SK-N-SH treated with all-trans-retinoic acid at 6 μM for 48 hours (cell line): ENCODE data around the gene DNAJB8.

Source experiments
- ARNTL ChIP-seq: fragments of 450-650 bp; formaldehyde crosslinking; IDR thresholded peaks from 2 replicates; pipeline ENCODE4 v1.5.0; 2020; ENCODE audit warnings: low read depth, mild to moderate bottlenecking, moderate library complexity, borderline replicate concordance
- BACH2 ChIP-seq: fragments of 250-450 bp; sonication (Bioruptor Pico); IDR thresholded peaks from 2 replicates; pipeline ENCODE4 v1.9.0; 2021; ENCODE audit warnings: mild to moderate bottlenecking, borderline replicate concordance
- GLIS3 ChIP-seq: fragments of 250-450 bp; sonication (Bioruptor Pico); IDR thresholded peaks from 2 replicates; pipeline ENCODE4 v1.5.0; 2020; ENCODE audit warnings: mild to moderate bottlenecking, moderate library complexity
- ISL1 ChIP-seq: fragments of 250-450 bp; sonication (Bioruptor Pico); IDR thresholded peaks from 2 replicates; pipeline ENCODE4 v2.1.2; 2022; ENCODE audit warnings: mild to moderate bottlenecking, moderate library complexity
- PATZ1 ChIP-seq: fragments of 250-450 bp; sonication (Bioruptor Pico); IDR thresholded peaks from 2 replicates; pipeline ENCODE4 v1.8.0; 2020; ENCODE audit warnings: mild to moderate bottlenecking, moderate library complexity, borderline replicate concordance
- POU6F1 ChIP-seq: fragments of 250-450 bp; sonication (Bioruptor Pico); IDR thresholded peaks from 2 replicates; pipeline ENCODE4 v1.8.0; 2021; ENCODE audit warnings: low read depth, mild to moderate bottlenecking, moderate library complexity, borderline replicate concordance
- SNAI2 ChIP-seq: fragments of 250-450 bp; sonication (Bioruptor Pico); IDR thresholded peaks from 2 replicates; pipeline ENCODE4 v1.5.0; 2020; ENCODE audit warnings: mild to moderate bottlenecking, moderate library complexity
- ZFP3 ChIP-seq: fragments of 250-450 bp; sonication (Bioruptor Pico); IDR thresholded peaks from 2 replicates; pipeline ENCODE4 v1.5.0; 2020; ENCODE audit warnings: mild to moderate bottlenecking, moderate library complexity
- ZNF8 ChIP-seq: fragments of 450-650 bp; formaldehyde crosslinking; IDR thresholded peaks from 2 replicates; pipeline ENCODE4 v1.5.0; 2020; ENCODE audit warnings: mild to moderate bottlenecking, moderate library complexity

DNA sequence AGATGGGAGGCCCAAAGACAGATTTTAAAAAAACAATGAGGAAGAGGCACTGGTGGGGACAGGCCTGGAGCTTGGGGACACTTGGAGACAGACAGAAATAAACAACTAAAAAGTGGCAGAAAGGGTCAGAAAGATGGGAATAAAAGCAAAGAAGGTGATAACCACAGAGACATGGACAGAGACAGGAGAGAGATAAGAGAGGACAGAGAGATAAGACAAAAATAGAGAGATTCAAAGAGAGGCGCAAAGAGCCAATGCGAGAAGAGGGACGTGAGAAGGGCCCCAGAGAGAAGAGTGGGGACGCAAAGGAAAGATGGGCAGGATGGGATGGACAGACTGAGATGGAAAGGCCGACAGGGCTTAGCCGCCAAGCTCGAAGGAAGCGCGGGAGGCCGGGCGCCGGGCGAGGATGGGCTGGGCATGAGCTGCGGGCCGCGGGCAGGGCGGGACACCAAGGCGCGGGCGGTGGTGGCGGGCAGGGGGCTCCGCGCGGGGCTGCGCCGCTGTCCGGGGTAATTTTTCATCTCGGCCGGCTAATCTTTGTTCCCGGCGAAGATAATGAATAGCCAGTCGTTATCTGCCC, 29.4 kb upstream of the DNAJB8 start:
- TF ChIP-seq PATZ1 (CRISPR knock-in tag) (no peak), POU6F1 (no peak), ARNTL (CRISPR knock-in tag) (no peak), BACH2 (CRISPR knock-in tag) (no peak), ZFP3 (CRISPR knock-in tag) (no peak), SNAI2 (CRISPR knock-in tag) (no peak), ZNF8 (no peak), GLIS3 (no peak), ISL1 (CRISPR knock-in tag) (no peak)
